HepG2 (cell line): ENCODE measurements around the gene TSPAN9. TPM values are rescaled to one million over a fixed set of nuclear protein-coding genes. Genes with fewer than 3 reads are reported as not detected.

Experiments
- ATAC-seq: fragments of 200-7000 bp; cut with Tn5 transposase; 3 replicates; pipeline ENCODE4 v1.9.1; 2020; ENCODE audit warnings: mild to moderate bottlenecking, moderate library complexity
- BruUV-seq: library from RNA; stranded (reverse); fragments of 400-500 nt; replicated peaks from 2 replicates; lab custom pipeline; 2021; lab: Mats Ljungman, UMichigan
- CTCF ChIA-PET: fragments of 300-600 bp; formaldehyde crosslinking; extraction: SDS; loops from one replicate; lab custom pipeline; 2021; ENCODE audit warnings: low total read pairs, inconsistent platforms, low intra/inter-chr PET ratio; lab: Yijun Ruan, JAX
- POLR2A ChIA-PET: fragments of 350-600 bp; sonication (Branson Sonifier 250); formaldehyde crosslinking; loops from one replicate; lab custom pipeline; 2020; ENCODE audit warnings: antibody characterized with exemption, inconsistent platforms; lab: Yijun Ruan, JAX
- DNase-seq: peaks from one replicate; pipeline ENCODE4 v3.0.0-alpha.2; 2015; ENCODE audit warnings: low spot score
- FAIRE-seq: peaks from 3 replicates; lab custom pipeline; 2011; peaks lifted over from hg19 to GRCh38; lab: Jason Lieb, UNC
- H2AFZ ChIP-seq: one replicate; pipeline ENCODE4 v1.6.1; 2011; ENCODE audit warnings: low read length, inconsistent platforms
- H3K27ac ChIP-seq: fragments of 300-600 bp; 3 replicates; pipeline ENCODE4 v1.8.0; 2011; ENCODE audit warnings: mixed run types, mild to moderate bottlenecking, mixed read lengths, low read length, inconsistent platforms; ENCODE audit not compliant: insufficient read depth; ENCODE audit errors: extremely low read length
- H3K27me3 ChIP-seq, 2 experiments: fragments of 200-600 bp in 1 of 2; 2 replicates in 1 of 2; 3 replicates in 1 of 2; pipeline versions ENCODE4 v1.6.0 to v1.8.0; 2011; ENCODE audit warnings: low read length in 2 of 2, mild to moderate bottlenecking in 2 of 2, moderate library complexity in 2 of 2, inconsistent platforms in 1 of 2; ENCODE audit not compliant: insufficient read depth in 2 of 2, control insufficient read depth in 1 of 2
- H3K36me3 ChIP-seq, 2 experiments: fragments of 200-600 bp in 1 of 2; replicated peaks in 1 of 2; 2 replicates in 1 of 2; 3 replicates in 1 of 2; pipeline versions ENCODE4 v1.5.1 to v1.8.0; 2011; ENCODE audit warnings: low read length in 2 of 2, inconsistent platforms in 1 of 2; ENCODE audit not compliant: insufficient read depth in 2 of 2, control insufficient read depth in 1 of 2
- H3K4me1 ChIP-seq: 2 replicates; pipeline ENCODE4 v1.5.1; 2012; ENCODE audit warnings: low read length, inconsistent platforms; ENCODE audit not compliant: insufficient read depth
- H3K4me2 ChIP-seq: 2 replicates; pipeline ENCODE4 v1.6.0; 2011; ENCODE audit warnings: low read depth, low read length, inconsistent platforms
- H3K4me3 ChIP-seq, 3 experiments: fragments of 200-600 bp in 1 of 3; sonication (generic), shearing (Covaris generic) in 1 of 3; replicated peaks in 1 of 3; 2 replicates each; pipeline ENCODE4 v1.5.1; 2011 to 2016; ENCODE audit warnings: low read length in 3 of 3, inconsistent platforms in 2 of 3, low read depth in 2 of 3, mild to moderate bottlenecking in 2 of 3, control low read depth in 1 of 3, mixed read lengths in 1 of 3; ENCODE audit not compliant: insufficient read depth in 1 of 3
- H3K79me2 ChIP-seq: one replicate; pipeline ENCODE4 v1.6.1; 2011; ENCODE audit warnings: low read length, inconsistent platforms; ENCODE audit not compliant: insufficient read depth
- H3K9ac ChIP-seq: 2 replicates; pipeline ENCODE4 v1.6.0; 2011; ENCODE audit warnings: mild to moderate bottlenecking, low read depth, low read length, inconsistent platforms; ENCODE audit not compliant: insufficient read depth
- H3K9me3 ChIP-seq: 2 replicates; pipeline ENCODE4 v1.5.1; 2012; ENCODE audit warnings: mild to moderate bottlenecking, low read length
- H4K20me1 ChIP-seq: 2 replicates; pipeline ENCODE4 v1.6.0; 2011; ENCODE audit warnings: inconsistent platforms, mild to moderate bottlenecking, low read length, moderate library complexity; ENCODE audit not compliant: insufficient read depth
- HOMEZ ChIP-seq: IDR thresholded peaks from 2 replicates; pipeline ENCODE4 v1.6.1; 2016; ENCODE audit warnings: low read depth
- ZBTB33 ChIP-seq: sonication (generic); formaldehyde crosslinking; IDR thresholded peaks from 2 replicates; pipeline ENCODE4 v1.4.0; 2020; ENCODE audit warnings: missing genetic modification reagents
- ZNF687 ChIP-seq: sonication (generic); formaldehyde crosslinking; IDR thresholded peaks from 2 replicates; pipeline ENCODE4 v1.5.1; 2020; ENCODE audit warnings: mild to moderate bottlenecking, missing genetic modification reagents, moderate library complexity
- WGBS: methylation state at CpG from one replicate; pipeline ENCODE4 v1.1.6; 2017; ENCODE audit warnings: low lambda C conversion rate; 5-methylcytosine and 5-hydroxymethylcytosine counted together
- in situ Hi-C: cut with HindIII; loops from 2 replicates; pipeline ENCODE4 v1.10.0; 2017; ENCODE audit warnings: low pct_unique_long_range_greater_than_20kb; ENCODE audit not compliant: extremely low pct_ligation_motif_present
- intact Hi-C: fragments of 100-400 bp; cut with micrococcal nuclease; formaldehyde crosslinking; loops from one replicate; pipeline ENCODE4 v1.10.0; 2022; ENCODE audit not compliant: unreplicated experiment
- polyA plus RNA-seq, 8 experiments: library from polyadenylated mRNA; depleted of rRNA in 3 of 8; stranded (reverse) in 7 of 8; unstranded in 1 of 8; fragments of >200 nt; fragmentation: Illumina TruSeq in 4 of 8; extraction: Trizol in 4 of 8; gene quantifications; 2 replicates each; pipeline versions ENCODE4 v1.2.1 to v1.2.3, GENCODE V29; 2011 to 2016; ENCODE audit warnings: low read depth in 4 of 8, missing spikeins in 1 of 8, mixed read lengths in 1 of 8; ENCODE audit not compliant: insufficient read depth in 1 of 8
- total RNA-seq, 5 experiments: library from RNA; depleted of rRNA; stranded (reverse); fragments of >200 nt; fragmentation: Illumina TruSeq; extraction: Trizol; gene quantifications; 2 replicates each; pipeline ENCODE4 v1.2.3, GENCODE V29; 2016; ENCODE audit warnings: low read depth in 1 of 5

Gene TSPAN9
- total and polyA plus RNA-seq, 2 of the 13 experiments (the other 11 are each of a cell fraction or from before 2014, with no cell fraction given), result 18.1 to 42.3 TPM

GRCh38 chr12:3101309-3102024, 24.3 kb downstream of the TSPAN9 start:
- no peak overlapping the region for H3K4me2 ChIP-seq
- H3K9ac ChIP-seq, result no peak overlapping the region
- no peaks in the 10 kb centered on the region for H3K27me3 ChIP-seq
- no peak overlapping the region for H3K27ac ChIP-seq
- WGBS, result 95% methylated on average over 10 of the region's 10 CpGs
- H2AFZ ChIP-seq, result no peak overlapping the region
- DNase-seq (no peak), FAIRE-seq (no peak), ATAC-seq (no peak)
- no peaks in the 10 kb centered on the region for H4K20me1 ChIP-seq
- H3K79me2 ChIP-seq, result peaks cover 43% of the 10 kb centered on the region
- CTCF ChIA-PET, result no interaction called here
- no peaks in the 10 kb centered on the region; a peak in 2 of 5 replicates for H3K36me3 ChIP-seq
- H3K9me3 ChIP-seq, result no peaks in the 10 kb centered on the region
- H3K4me3 ChIP-seq, result no peak overlapping the region
- H3K4me1 ChIP-seq, result peaks cover 99% of the 10 kb centered on the region
- TF ChIP-seq ZBTB33, result peak; percentile 78; the same call in 1 of the 2 replicates
- TF ChIP-seq ZNF687 (CRISPR knock-in tag), result 0 out of 2 replicates have a peak, but pooled peaks have one; percentile 24
- no peak for TF ChIP-seq HOMEZ (CRISPR knock-in tag)
- POLR2A ChIA-PET, result no interaction called here
- in situ Hi-C loops, result no loop called here
- no TSS peak for BruUV-seq
- intact Hi-C loops, result no loop called here
